Neural cell (in vitro differentiated cells): Measurements from ENCODE around the gene SLC25A36. TPM values are rescaled to one million over a fixed set of nuclear protein-coding genes. Genes with fewer than 3 reads are reported as not detected.

ENCODE experiments used
- H2AFZ ChIP-seq: fragments of 200-600, 300-800 bp; sonication (generic), shearing (Covaris generic); 2 replicates; pipeline ENCODE4 v1.6.0; 2014; ENCODE audit warnings: low read depth, mild to moderate bottlenecking, antibody characterized with exemption, low read length, moderate library complexity
- H3F3A ChIP-seq: fragments of 200-600 bp; shearing (Covaris generic); 2 replicates; pipeline ENCODE4 v1.6.1; 2016; ENCODE audit warnings: mild to moderate bottlenecking, moderate library complexity, mixed read lengths, antibody characterized with exemption, low read length; ENCODE audit not compliant: insufficient read depth, poor library complexity, severe bottlenecking
- H3K27ac ChIP-seq: fragments of 200-600, 300-800 bp; sonication (generic), shearing (Covaris generic); 2 replicates; pipeline ENCODE4 v1.5.1; 2014; ENCODE audit warnings: mild to moderate bottlenecking, low read length, moderate library complexity
- H3K27me3 ChIP-seq: fragments of 300-800, 200-600 bp; sonication (generic), shearing (Covaris generic); 2 replicates; pipeline ENCODE4 v1.6.0; 2014; ENCODE audit warnings: mild to moderate bottlenecking, low read depth, low read length, moderate library complexity; ENCODE audit not compliant: insufficient read depth
- H3K36me3 ChIP-seq: fragments of 300-800, 200-600 bp; sonication (generic), shearing (Covaris generic); 2 replicates; pipeline ENCODE4 v1.5.1; 2014; ENCODE audit warnings: mild to moderate bottlenecking, antibody characterized with exemption, low read length, moderate library complexity; ENCODE audit not compliant: insufficient read depth
- H3K4me2 ChIP-seq: fragments of 300-800, 200-600 bp; sonication (generic), shearing (Covaris generic); 2 replicates; pipeline ENCODE4 v1.6.0; 2014; ENCODE audit warnings: mild to moderate bottlenecking, low read length
- H3K4me3 ChIP-seq: fragments of 300-800, 200-600 bp; sonication (generic), shearing (Covaris generic); 2 replicates; pipeline ENCODE4 v1.5.1; 2014; ENCODE audit warnings: mild to moderate bottlenecking, low read length, moderate library complexity
- H3K79me2 ChIP-seq: fragments of 200-600 bp; shearing (Covaris generic); replicated peaks from 2 replicates; pipeline ENCODE4 v1.6.0; 2014; ENCODE audit warnings: mild to moderate bottlenecking, low read length, moderate library complexity; ENCODE audit not compliant: insufficient read depth
- H3K9ac ChIP-seq: fragments of 300-800, 200-600 bp; sonication (generic), shearing (Covaris generic); 2 replicates; pipeline ENCODE4 v1.6.1; 2016; ENCODE audit warnings: mild to moderate bottlenecking, low read length, mixed read lengths
- H3K9me2 ChIP-seq: fragments of 200-600 bp; shearing (Covaris generic); 2 replicates; pipeline ENCODE4 v1.6.1; 2016; ENCODE audit warnings: mild to moderate bottlenecking, low read length, mixed read lengths; ENCODE audit not compliant: insufficient read depth
- H3K9me3 ChIP-seq: fragments of 200-600, 300-800 bp; sonication (generic), shearing (Covaris generic); 2 replicates; pipeline ENCODE4 v1.6.1; 2016; ENCODE audit warnings: mild to moderate bottlenecking, mixed run types, low read length, moderate library complexity, mixed read lengths
- H4K20me1 ChIP-seq: fragments of 200-600 bp; shearing (Covaris generic); 2 replicates; pipeline ENCODE4 v1.6.1; 2016; ENCODE audit warnings: mild to moderate bottlenecking, mixed run types; ENCODE audit not compliant: insufficient read depth
- CTCF ChIP-seq: fragments of 450-650 bp; IDR thresholded peaks from 2 replicates; pipeline ENCODE4 v1.5.1; 2014; ENCODE audit warnings: antibody characterized with exemption, mild to moderate bottlenecking, moderate library complexity; ENCODE audit not compliant: poor library complexity, severe bottlenecking
- EP300 ChIP-seq: fragments of 450-650 bp; conservative IDR thresholded peaks from 2 replicates; pipeline ENCODE4 v1.6.1; 2014; ENCODE audit warnings: antibody characterized with exemption, mild to moderate bottlenecking, moderate library complexity; ENCODE audit not compliant: poor library complexity, severe bottlenecking
- EZH2 ChIP-seq: fragments of 200-600, 300-800 bp; shearing (Covaris generic), sonication (generic); IDR thresholded peaks from 2 replicates; pipeline ENCODE4 v1.6.1; 2014; ENCODE audit warnings: antibody characterized with exemption, low read length, borderline replicate concordance, mild to moderate bottlenecking; ENCODE audit not compliant: insufficient read depth, poor library complexity, severe bottlenecking
- MXI1 ChIP-seq: fragments of 450-650 bp; conservative IDR thresholded peaks from 2 replicates; pipeline ENCODE4 v1.6.1; 2014; ENCODE audit warnings: antibody characterized with exemption, mild to moderate bottlenecking; ENCODE audit not compliant: poor library complexity, severe bottlenecking
- POLR2AphosphoS5 ChIP-seq: IDR thresholded peaks from 2 replicates; pipeline ENCODE4 v1.6.1; 2012
- RAD21 ChIP-seq: fragments of 450-650 bp; conservative IDR thresholded peaks from 2 replicates; pipeline ENCODE4 v1.6.1; 2014; ENCODE audit warnings: antibody characterized with exemption, mild to moderate bottlenecking, moderate library complexity
- REST ChIP-seq: IDR thresholded peaks from 2 replicates; pipeline ENCODE4 v1.6.1; 2012; ENCODE audit warnings: borderline replicate concordance
- SMC3 ChIP-seq: fragments of 450-650 bp; conservative IDR thresholded peaks from 2 replicates; pipeline ENCODE4 v1.6.1; 2014; ENCODE audit warnings: antibody characterized with exemption, mild to moderate bottlenecking, moderate library complexity; ENCODE audit not compliant: poor library complexity
- TAF1 ChIP-seq: IDR thresholded peaks from 2 replicates; pipeline ENCODE4 v1.6.1; 2012; ENCODE audit warnings: low read depth
- polyA plus RNA-seq: library from polyadenylated mRNA; depleted of rRNA; stranded (reverse); fragments of >200 nt; gene quantifications from 2 replicates; pipeline ENCODE4 v1.2.3, GENCODE V29; 2014

Gene SLC25A36
- polyA plus RNA-seq, 1 donor from 2014 or later = 227 TPM

GRCh38 chr3:140920029-140920428 is 21.6 kb upstream of the SLC25A36 start:
- Histone ChIP-seq H3K79me2 (no peaks in the 10 kb centered on the region), H4K20me1 (no peaks in the 10 kb centered on the region)

GRCh38 chr3:140922634-140923033 is 19.0 kb upstream of the SLC25A36 start:
- Histone ChIP-seq H3K9me2 (no peaks in the 10 kb centered on the region), H3K4me2 (no peak overlapping the region), H4K20me1 (no peaks in the 10 kb centered on the region), H3K36me3 (no peaks in the 10 kb centered on the region), H3K27ac (no peak overlapping the region), H3K4me3 (no peak overlapping the region), H3K9me3 (no peaks in the 10 kb centered on the region), H2AFZ (no peak overlapping the region), H3F3A (no peaks in the 10 kb centered on the region), H3K27me3 (no peaks in the 10 kb centered on the region), H3K79me2 (no peaks in the 10 kb centered on the region), H3K9ac (no peak overlapping the region)
- TF ChIP-seq CTCF (peak; percentile 35), SMC3 (no peak)

More at GRCh38 chr3:140920029-140920428, 21.6 kb upstream of the SLC25A36 start:
- H3K9ac ChIP-seq = no peak overlapping the region
- H3K27ac ChIP-seq = no peak overlapping the region
- no peak for TF ChIP-seq POLR2AphosphoS5
- no peak for TF ChIP-seq REST
- no peak for TF ChIP-seq EP300
- TF ChIP-seq SMC3 = no peak
- TF ChIP-seq CTCF = no peak
- TF ChIP-seq TAF1 = no peak
- no peak for TF ChIP-seq RAD21
- no peak for TF ChIP-seq MXI1
- TF ChIP-seq EZH2 = no peak
- H3K36me3 ChIP-seq = no peaks in the 10 kb centered on the region
- H3K27me3 ChIP-seq = no peaks in the 10 kb centered on the region
- H3F3A ChIP-seq = no peaks in the 10 kb centered on the region
- no peak overlapping the region for H3K4me3 ChIP-seq
- no peak overlapping the region for H3K4me2 ChIP-seq
- no peak overlapping the region for H2AFZ ChIP-seq
- H3K9me3 ChIP-seq = no peaks in the 10 kb centered on the region
- no peaks in the 10 kb centered on the region for H3K9me2 ChIP-seq
